HuH-7.5 (cell line): ENCODE measurements around the gene MYH9.
A peak's percentile ranks its signal among the peaks of the same experiment; 100 is the strongest.
"Not testable (repeated sequence)": the region's sequence is repeated elsewhere in the genome, so short reads cannot be mapped to it uniquely, and the experiment has no call there.

Experiments used
- DNase-seq: peaks from one replicate; pipeline ENCODE4 v3.0.0; 2011; ENCODE audit warnings: low spot score

MYH9 gene

DNA sequence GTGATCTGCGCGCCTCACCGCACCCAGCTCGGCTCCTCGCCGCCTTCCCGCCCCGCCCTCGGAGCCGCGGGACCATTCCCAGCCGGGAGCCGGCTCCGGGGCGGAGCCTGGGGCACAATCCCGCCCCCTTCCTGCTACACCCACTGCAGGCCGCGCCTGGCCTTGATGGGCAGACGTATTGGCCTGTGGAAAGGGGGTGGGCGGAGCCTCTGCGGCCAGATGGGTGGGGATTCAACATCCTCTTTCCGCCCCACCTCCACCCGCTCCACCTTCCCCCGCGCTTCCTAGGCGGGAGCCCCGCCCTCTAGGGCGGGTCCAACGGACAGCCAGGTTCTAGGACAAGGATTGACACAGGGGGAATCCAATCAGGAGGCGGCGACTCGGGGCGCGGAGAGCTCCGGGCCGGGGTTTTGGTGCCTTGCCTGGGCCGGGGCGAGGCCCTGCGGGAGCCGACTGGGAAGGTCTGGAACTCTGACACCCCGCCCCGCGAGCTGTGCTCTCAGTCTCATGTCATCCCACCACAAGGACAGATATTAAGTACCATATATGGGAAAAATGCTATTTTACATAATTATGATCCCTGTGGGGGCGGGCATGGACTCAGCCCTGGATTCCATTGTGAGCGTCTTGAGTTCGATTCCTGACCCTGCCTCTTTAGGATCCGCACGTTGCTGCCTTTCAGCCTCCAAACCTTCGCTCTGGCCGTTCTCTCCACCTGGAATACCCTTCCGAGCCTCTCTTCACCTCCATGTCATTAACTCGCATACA, at the start of gene MYH9:
TSS of gene MYH9 (minus strand) at position 9 of the 768 bp plus-strand sequence. CDS start 38,731 bp downstream, outside the sequence.
- DNase-seq: peak; percentile 95

DNA sequence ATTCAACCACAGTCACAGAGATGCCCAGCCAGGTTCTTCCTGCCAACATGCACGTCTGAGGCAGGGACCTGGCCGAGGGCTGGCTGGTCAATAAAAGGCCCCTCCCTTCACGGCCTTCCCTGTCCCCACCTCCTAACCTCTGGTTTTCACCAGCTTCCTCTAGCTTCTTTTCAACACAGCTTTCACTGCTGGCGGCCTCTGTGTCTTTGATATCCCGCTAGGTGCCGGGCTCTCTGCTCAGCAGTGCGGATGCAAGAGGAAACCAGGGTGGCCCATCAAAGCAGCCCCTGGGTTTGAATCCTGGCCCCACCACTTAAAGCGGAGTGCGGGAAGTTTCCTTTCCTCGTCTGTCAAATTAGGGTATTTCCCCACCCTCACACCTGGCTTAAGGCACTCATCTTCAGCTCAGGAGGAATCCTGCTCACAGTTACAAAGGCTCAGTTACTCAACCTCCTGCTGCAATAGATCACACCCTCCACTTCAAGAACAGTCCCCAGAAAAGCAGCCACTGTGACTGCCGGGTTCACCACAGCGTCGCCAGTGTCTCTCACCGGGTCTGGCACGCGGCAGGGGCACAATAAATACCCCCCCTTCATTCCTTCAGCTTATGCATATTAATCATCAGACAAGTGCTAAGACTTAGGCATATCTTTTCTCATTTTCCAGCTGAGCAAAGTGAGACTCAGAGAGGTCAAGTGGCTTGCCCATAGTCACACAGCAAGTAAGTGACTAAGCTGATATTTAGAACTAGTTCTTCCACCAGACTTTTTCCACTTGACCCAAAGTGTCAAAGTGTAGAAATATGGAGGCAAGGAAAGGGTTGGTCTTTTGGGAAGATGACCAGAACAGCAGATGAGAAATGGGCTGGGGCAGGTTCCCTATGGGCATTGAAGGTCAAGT, 48.0 kb upstream of the MYH9 start:
- no peak for DNase-seq

DNA sequence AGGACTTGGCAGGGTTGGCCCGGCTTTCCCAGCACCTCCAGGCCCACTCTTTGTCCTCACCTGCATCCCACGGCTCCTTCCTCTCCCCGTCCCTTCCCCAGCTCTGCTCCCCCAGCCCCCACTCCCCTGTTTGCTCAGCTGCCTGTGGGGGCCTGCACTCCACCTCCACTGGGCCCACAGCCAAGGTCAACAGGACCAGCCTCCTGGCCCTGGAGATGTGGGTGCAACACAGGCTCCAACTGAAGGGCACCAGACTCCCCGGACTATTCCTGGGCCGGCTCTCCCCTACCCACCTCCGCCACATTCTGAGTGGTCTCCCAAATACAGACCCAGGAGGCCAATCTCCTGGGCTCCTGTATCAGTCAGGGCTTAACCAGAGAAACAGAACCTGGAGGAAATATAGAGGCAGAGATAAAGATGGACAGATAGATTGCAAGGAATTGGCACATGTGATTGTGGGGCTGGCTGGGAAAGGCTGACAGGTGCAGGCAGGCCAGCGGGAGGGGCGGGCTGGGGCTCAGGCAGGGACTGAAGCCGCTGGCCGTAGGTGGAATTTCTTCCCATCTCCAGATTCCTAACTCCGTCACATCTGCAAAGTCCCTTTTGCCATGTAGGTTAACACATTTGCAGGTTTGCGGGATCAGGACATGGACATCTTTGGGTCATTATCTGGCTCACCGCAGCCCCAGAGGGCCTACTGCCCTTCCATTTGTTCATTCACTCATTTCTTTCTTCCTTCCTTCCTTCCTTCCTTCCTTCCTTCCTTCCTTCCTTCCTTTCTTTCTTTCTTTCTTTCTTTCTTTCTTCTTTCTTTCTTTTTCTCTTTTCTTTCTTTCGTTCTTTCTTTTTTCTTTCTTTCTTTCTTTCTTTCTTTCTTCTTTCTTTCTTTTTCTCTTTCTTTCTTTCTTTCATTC, 45.8 kb upstream of the MYH9 start:
- no peak for DNase-seq

DNA sequence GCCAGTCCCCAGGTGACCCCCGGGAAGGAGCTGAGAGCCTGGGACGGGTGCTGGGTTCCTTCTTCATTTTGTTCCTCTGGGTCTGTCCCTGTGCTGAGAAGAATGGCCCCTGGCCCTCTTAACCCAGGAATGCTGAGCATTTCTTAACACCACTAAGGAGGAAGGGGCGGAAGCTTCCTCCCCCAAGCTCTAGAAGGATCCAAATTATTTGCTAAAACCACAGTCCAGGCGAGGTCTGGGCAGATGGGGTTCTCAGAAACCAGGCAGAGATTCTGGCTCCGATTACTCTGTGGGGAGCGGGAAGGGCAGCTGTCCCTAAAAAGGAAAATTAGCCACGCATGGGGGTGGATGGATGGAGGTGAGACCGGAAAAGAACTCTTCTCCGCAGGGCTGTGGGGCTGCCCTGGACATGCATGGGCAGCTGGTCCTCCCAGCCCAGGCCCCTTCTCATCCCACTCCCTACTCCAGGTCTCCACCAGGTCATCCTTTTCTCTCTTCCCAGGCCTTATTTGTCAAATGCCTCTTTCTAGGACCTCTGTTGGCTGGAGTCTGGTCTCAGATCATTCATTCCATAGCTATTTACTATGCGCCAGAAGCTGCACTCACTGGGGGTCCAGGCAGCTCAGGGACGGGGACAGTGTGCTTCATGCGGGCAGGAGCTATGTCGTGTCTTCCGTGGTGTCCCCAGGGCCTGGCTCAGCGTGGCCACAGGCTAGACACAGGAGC, 45.0 kb upstream of the MYH9 start:
- no peak for DNase-seq

DNA sequence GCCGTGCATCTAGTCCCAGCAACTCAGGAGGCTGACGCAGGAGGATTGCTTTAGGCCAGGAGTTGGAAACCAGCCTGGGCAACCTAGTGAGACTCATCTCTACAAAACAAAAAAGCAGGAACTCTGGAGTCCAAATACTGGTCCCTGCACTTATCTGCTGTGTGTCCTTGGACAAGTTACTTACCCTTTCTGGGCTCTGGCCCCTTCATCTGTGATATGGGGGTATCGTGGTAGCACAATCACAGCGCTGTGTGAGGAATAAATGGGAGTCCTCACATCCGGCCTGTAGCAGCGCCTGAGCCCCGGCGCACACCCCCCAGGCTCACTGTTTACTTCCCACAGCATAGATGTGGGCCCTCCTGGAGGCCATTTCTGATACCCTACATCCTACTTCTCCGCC, 44.2 kb upstream of the MYH9 start:
- no peak for DNase-seq

DNA sequence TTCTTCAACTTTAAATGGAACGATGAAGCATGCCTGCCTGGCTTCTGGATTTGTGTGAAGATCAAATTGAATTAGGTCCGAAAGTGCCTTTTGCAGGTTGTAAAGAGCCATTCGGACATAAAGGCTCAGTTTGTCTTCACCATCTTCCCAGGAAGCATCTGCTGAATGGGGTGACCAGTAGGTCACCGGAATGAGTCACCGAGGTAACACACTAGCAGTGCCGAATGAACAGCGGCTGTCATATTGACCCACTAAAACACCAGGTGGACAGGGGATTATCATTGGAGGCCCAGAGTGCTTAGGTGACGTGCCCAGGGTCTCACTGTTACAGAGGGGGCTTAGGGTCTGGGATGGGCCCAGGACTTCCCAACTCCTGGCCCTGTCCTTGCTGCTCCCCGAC, 43.1 kb upstream of the MYH9 start:
- DNase-seq: no peak

DNA sequence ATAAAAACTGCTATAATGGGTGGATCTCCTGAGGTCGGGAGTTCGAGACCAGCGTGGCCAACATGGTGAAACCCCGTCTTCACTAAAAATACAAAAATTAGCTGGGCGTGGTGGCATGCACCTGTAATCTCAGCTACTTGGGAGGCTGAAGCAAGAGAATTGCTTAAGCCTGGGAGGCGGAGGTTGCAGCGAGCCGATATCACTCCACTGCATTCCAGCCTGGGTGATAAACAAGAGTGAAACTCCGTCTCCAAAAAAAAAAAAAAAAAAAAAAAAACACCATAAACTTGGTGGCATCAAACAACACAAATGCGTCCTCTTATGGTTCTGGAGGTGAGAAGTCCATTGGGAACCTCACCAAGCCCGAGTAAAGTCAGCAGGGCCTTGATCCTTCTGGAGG, 40.2 kb upstream of the MYH9 start:
- not testable (repeated sequence) for DNase-seq

DNA sequence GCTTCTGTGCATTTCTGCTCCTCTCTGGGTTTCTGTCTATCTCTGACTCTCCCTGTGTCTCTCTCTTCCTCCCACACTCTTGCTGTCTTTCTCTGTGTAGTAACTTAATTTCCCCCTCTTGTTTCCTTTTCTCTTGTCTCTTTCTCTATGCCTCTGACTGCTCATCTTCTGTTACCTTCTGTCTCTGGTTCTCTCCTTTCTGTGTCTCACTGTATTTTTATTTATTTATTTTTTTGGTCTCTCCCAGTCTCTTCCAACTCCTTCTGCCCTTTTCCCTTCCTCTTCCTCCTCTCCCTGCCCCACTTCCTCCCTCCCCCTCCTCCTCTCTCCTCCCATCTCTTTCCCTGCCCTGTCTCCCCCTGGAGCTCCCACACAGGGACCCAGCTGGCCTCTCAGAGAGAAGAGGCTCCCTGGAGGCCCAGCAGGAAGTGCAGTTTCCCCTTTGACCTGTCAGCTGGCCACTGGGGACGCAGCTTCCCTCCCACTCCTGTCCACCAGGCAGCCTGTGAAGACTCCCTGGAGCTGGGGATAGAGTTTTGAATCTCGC, 38.3 kb upstream of the MYH9 start:
- peak; percentile 59 for DNase-seq

DNA sequence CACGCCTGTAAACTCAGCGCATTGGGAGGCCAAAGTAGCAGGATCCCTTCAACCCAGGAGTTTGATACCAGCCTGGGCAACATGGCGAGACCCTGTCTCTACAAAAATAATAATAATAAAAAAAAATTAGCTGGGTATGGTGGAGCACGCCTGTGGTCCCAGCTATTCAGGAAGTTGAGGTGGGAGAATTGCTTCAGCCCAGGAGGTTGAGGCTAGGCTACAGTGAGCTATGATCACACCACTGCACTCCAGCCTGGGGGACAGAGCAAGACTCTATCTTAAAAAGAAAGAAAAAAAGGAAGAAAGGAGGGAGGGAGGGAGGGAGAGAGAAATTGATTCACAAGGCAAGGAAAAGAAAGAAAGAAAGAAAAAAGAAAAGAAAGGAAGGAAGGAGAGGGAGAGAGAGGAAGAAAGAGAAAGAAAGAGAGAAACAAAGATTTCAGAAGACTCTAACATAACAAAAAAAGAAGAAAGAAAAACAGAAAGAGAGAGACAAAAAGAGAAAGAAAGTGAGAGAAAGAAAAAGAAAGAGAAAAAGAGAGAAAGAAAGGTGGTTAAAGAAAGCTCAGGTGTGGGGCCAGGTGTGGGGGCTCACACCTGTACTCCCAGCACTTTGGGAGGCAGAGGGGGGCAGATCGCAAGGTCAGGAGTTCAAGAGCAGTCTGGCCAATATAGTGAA, 37.3 kb upstream of the MYH9 start:
- no peak for DNase-seq

DNA sequence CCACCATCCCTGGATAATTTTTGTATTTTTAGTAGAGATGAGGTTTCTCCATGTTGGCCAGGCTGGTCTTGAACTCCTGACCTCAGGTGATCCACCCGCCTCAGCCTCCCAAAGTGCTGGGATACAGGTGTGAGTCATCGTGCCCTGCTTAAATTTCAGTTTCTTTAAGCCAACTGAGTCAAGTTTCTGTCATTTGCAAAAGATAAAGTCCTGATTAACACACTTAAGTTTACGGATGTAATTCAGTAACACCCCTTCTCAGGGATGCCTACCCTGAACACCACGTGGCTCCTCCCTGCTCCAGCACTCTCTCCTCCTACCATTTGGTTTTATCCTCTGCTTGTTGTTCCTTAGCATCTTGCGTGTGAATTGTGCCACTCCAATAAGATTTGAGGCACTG, 36.7 kb upstream of the MYH9 start:
- DNase-seq: not testable (repeated sequence)

DNA sequence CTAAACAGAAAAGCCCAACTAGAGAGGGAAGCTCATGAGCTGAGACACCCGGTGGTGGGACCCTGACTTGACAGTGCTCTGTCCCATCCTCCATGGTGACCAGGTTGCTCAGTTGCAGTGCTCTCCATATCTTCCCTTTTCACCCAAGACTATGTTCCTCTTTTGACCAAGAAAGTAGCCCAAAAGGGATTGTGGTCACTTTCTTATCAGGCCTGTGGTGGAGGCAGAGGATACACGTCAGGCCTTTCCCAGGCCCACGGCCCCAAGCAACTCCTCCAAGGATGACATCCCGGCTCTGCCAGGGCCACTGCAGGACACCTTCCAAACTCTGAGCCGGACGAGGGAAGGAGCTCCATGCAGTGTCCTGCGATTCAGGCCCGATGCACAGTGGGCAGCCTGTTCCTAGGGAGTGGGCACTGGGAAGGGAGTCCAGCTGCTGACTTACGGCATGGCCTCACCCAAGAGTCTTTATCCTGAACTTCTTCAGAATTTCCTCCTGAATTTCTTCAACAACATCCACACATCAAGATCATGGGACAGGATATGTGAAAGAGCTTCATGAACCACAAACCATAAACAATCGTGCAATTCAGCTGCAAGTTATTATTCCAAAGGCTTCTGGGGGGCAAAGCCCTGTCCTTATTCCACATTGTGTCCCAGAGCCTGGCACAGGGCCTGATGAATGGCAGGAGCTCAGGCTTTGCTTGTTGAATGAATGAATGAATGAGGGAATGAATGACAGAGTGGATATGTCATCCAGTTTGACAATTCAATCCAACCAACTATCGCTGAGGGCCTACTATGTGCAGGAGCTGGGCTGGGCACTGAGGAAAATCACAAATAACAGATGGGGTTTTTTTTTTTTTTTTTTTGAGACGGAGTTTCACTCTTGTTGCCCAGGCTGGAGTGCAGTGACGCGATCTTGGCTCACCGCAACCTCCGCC, 36.0 kb upstream of the MYH9 start:
- DNase-seq: no peak

DNA sequence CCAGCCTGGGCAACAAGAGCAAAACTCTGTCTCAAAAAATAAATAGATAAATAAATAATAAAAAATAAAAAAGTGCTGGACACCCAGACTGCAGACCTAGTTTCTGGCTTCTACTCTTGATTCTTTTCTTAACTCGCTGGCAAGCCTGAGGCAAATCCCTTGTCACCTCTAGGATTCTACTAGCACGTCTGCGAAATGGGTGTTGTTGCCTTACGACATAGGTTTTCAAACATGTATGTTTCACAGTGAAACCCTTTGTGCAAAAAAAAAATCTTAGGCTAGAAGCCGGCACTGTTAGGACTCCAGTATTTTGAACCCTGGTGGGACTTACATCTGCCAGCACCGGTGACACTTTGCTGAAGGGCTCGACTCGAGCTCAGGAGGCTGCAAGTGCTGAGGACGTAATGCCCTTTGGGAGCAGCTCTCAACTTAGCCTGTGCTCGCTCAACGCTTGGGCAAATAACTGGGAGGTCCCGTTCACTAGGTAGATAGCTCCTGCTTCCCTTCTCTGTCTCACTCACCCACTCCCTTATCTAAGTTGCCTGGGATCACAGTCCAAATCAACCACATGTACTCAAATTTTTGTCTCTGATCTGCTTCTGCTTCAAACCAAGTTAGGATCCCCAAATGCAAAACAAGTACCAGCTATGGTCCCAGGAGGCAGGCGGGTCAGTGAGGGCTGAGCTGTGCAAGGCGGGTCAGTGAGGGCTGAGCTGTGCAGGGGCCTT, 34.7 kb upstream of the MYH9 start:
- DNase-seq: no peak

DNA sequence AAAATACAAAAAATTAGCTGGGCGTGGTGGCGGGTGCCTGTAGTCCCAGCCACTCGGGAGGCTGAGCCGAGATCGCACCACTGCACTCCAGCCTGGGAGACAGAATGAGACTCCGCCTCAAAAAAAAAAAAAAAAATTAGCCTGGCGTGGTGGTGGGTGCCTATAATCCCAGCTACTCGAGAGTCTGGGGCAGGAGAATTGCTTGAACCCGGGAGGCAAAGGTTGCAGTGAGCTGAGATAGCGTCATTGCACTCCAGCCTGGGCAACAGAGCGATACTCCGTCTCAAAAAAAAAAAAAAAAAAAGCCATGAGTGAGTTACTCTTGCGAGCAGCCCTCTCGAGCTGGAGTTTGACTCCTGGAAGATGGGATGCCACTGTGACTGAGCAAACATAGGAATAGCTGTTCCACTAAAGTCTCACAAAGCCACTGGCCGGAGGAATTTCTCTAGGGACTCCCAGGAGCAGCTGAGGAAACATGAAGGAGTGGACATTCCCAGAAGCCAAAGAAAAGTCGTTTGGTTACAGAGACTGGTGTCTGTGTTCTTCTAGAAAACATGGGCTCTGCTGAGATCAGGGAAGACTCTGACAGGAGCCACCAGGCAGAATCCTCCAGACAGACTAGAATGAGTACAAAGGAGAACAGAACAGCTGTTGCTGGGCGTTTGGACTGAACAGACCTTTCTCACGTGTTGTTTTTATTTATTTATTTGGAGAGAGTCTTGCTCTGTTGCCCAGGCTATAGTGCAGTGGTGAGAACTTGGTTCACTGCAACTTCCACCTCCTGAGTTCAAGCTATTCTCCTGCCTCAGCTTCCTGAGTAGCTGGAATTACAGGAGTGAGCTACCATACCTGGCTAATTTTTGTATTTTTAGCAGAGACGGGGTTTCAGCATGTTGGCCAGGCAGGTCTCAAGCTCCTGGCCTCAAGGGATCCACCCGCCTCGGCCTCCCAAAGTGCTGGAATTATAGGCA, 32.4 kb upstream of the MYH9 start:
- DNase-seq: no peak

DNA sequence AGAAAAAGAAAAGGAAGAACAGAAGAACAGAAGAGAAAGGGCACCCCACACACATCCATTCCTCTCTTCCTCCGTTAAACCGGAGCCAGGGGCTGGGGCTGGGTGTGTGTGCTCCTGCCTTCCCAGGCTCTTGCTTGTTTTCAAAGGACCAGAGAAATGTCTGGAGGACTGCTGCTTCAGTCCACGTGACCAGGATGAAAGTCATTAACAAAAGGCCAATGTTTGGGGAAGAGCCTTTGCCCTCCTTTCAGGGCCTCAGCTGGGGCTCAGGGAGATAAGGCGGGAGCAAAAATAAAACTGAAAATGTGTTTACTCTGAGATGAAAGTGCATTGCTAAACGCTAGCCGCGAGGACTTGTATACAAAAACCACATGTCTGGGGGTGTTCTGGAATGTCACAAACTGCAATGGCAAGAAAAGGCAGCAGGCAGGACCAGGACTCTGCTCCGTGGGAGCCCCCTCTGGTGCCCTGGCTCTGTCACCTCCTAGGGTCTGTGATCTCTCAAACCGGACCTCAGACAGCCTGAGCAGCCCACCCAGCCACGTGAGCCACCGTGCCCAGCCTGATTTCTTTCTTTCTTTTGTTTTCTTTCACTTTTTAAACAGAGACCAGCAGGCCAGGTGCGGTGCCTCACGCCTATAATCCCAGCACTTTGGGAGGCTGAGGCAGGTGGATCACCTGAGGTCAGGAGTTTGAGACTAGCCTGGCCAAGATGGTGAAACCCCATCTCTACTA, 31.6 kb upstream of the MYH9 start:
- DNase-seq: no peak

DNA sequence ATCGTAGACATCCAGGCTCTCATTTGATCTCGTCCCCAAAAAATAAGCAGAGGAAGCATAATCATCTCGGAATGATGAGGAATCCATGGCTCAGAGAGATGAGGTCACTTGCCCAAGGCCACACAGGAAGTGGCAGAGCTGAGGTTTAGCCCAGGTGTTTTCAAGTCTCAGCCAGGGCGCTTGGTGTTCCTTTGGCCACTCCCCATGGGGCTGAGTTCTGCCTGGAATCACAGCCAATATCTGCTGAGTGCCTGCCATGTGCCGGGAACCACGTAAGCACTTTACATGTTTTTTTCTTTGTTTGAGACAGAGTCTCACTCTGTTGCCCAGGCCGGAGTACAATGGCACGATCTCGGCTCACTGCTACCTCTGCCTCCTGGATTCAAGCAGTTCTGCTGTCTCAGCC, 29.5 kb upstream of the MYH9 start:
- no peak for DNase-seq

DNA sequence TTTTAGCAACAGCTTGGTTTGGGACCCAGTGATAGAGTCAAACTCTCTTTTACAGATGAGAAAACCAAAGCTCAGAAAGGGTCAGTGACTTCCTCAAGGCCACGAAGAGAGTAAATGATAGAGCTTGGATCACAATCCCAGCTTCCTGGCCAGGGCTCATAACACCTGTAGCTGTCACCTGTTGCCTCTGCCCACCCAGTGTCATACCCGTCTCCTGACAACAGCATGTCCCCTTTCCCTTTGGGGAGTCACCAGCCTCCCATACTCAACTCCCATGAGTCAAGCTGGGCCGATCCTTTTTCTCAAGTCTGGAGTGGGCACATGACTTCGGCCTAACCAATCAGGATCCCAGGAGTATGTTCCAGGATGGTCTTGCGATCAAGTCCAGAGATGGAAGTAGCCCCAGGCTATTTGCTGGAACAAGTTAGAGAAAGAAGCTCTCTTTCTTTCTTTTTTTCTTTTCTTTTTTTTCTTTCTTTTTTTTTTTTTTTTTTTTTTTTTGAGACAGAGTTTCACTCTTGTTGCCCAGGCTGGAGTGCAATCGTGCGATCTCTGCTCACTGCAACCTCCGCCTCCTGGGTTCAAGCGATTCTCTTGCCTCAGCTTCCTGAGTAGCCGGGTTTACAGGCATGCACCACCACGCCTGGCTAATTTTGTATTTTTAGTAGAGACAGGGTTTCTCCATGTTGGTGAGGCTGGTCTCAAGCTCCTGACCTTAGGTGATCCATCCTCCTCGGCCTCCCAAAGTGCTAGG, 27.8 kb upstream of the MYH9 start:
- no peak for DNase-seq
